ENCODE data around the gene NHLRC2.
"Not testable (repeated sequence)": the region's sequence is repeated elsewhere in the genome, so short reads cannot be mapped to it uniquely, and the experiment has no call there.

The NHLRC2 gene

GRCh38 chr10:113912582-113912981, 58.1 kb downstream of the NHLRC2 start:
- no peak for DNase-seq

GRCh38 chr10:113914956-113915355, 60.5 kb downstream of the NHLRC2 start:
- DNase-seq: no peak

GRCh38 chr10:113915540-113915939, 61.1 kb downstream of the NHLRC2 start:
- DNase-seq: no peak

- DNase-seq: no peak
Measured at GRCh38 chr10:113916053-113916452, 61.6 kb downstream of the NHLRC2 start.

- no peak for DNase-seq
Measured at GRCh38 chr10:113917636-113918035, 63.2 kb downstream of the NHLRC2 start.

GRCh38 chr10:113920114-113920513, 65.7 kb downstream of the NHLRC2 start:
- no peak for DNase-seq

GRCh38 chr10:113920875-113921274, 66.4 kb downstream of the NHLRC2 start:
- no peak for DNase-seq

- DNase-seq: no peak
Measured at GRCh38 chr10:113921561-113922370, 67.3 kb downstream of the NHLRC2 start.

- DNase-seq: no peak
Measured at GRCh38 chr10:113922787-113923570, 68.5 kb downstream of the NHLRC2 start.

GRCh38 chr10:113924186-113924585, 69.7 kb downstream of the NHLRC2 start:
- no peak for DNase-seq

- DNase-seq: no peak
Measured at GRCh38 chr10:113924664-113925063, 70.2 kb downstream of the NHLRC2 start.

GRCh38 chr10:113927440-113927839, 73.0 kb downstream of the NHLRC2 start:
- no peak for DNase-seq

GRCh38 chr10:113928830-113929229, 74.4 kb downstream of the NHLRC2 start:
- DNase-seq: no peak

- DNase-seq: no peak
Measured at GRCh38 chr10:113929522-113929921, 75.1 kb downstream of the NHLRC2 start.

GRCh38 chr10:113930482-113931057, 76.1 kb downstream of the NHLRC2 start:
- DNase-seq: no peak

- DNase-seq: no peak
Measured at GRCh38 chr10:113932854-113933253, 78.4 kb downstream of the NHLRC2 start.

GRCh38 chr10:113933894-113934532, 79.6 kb downstream of the NHLRC2 start:
- DNase-seq: no peak

GRCh38 chr10:113937258-113937657, 82.8 kb downstream of the NHLRC2 start:
- DNase-seq: no peak

- DNase-seq: no peak
Measured at GRCh38 chr10:113937756-113938155, 83.3 kb downstream of the NHLRC2 start.

- DNase-seq: no peak
Measured at GRCh38 chr10:113939212-113939860, 84.9 kb downstream of the NHLRC2 start.

- no peak for DNase-seq
Measured at GRCh38 chr10:113941140-113941539, 86.7 kb downstream of the NHLRC2 start.

- not testable (repeated sequence) for DNase-seq
Measured at GRCh38 chr10:113943196-113943595, 88.7 kb downstream of the NHLRC2 start.
